Trophoblast cell (in vitro differentiated cells and primary cell): ENCODE data around the gene BMPR2.
"Not testable (repeated sequence)": the region's sequence is repeated elsewhere in the genome, so short reads cannot be mapped to it uniquely, and the experiment has no call there.

Experiments used
- DNase-seq, 2 donors: peaks; one replicate each; pipeline ENCODE4 v3.0.0-alpha.2; 2016
- H2AFZ ChIP-seq: 2 replicates; pipeline ENCODE4 v1.6.1; 2013; ENCODE audit warnings: low read length, moderate library complexity, mild to moderate bottlenecking; ENCODE audit not compliant: insufficient read depth, poor library complexity
- H2AK5ac ChIP-seq: 2 replicates; pipeline ENCODE4 v1.6.1; 2013; ENCODE audit warnings: mild to moderate bottlenecking, low read length
- H2BK120ac ChIP-seq: 2 replicates; pipeline ENCODE4 v1.6.1; 2013; ENCODE audit warnings: low read length, mild to moderate bottlenecking, moderate library complexity; ENCODE audit not compliant: insufficient read depth, poor library complexity
- H2BK12ac ChIP-seq: 2 replicates; pipeline ENCODE4 v1.6.1; 2013; ENCODE audit warnings: mild to moderate bottlenecking, low read length, moderate library complexity
- H2BK5ac ChIP-seq: 2 replicates; pipeline ENCODE4 v1.6.1; 2013; ENCODE audit warnings: low read length, low read depth, moderate library complexity, mild to moderate bottlenecking; ENCODE audit not compliant: poor library complexity
- H3K14ac ChIP-seq: 2 replicates; pipeline ENCODE4 v1.6.1; 2013; ENCODE audit warnings: mild to moderate bottlenecking, low read length
- H3K18ac ChIP-seq: 2 replicates; pipeline ENCODE4 v1.6.1; 2013; ENCODE audit warnings: mild to moderate bottlenecking, low read length
- H3K23ac ChIP-seq: 2 replicates; pipeline ENCODE4 v1.6.1; 2013; ENCODE audit warnings: low read length
- H3K27ac ChIP-seq: 2 replicates; pipeline ENCODE4 v1.5.1; 2013; ENCODE audit warnings: low read depth, mild to moderate bottlenecking, inconsistent platforms, low read length, moderate library complexity
- H3K27me3 ChIP-seq: 2 replicates; pipeline ENCODE4 v1.6.1; 2013; ENCODE audit warnings: inconsistent platforms, mild to moderate bottlenecking, low read length, moderate library complexity; ENCODE audit not compliant: insufficient read depth
- H3K36me3 ChIP-seq, 2 experiments: 1 replicate in 1 of 2; 2 replicates in 1 of 2; pipeline ENCODE4 v1.6.1; 2013; ENCODE audit warnings: low read length in 2 of 2, mild to moderate bottlenecking in 2 of 2, moderate library complexity in 1 of 2; ENCODE audit not compliant: insufficient read depth in 2 of 2, control insufficient read depth in 1 of 2
- H3K4ac ChIP-seq: 2 replicates; pipeline ENCODE4 v1.6.1; 2013; ENCODE audit warnings: low read depth, mild to moderate bottlenecking, low read length, moderate library complexity
- H3K4me1 ChIP-seq, 2 experiments: 1 replicate in 1 of 2; 2 replicates in 1 of 2; pipeline ENCODE4 v1.6.1; 2013; ENCODE audit warnings: low read length in 2 of 2, mild to moderate bottlenecking in 2 of 2, moderate library complexity in 1 of 2; ENCODE audit not compliant: insufficient read depth in 2 of 2, control insufficient read depth in 1 of 2
- H3K4me2 ChIP-seq: 2 replicates; pipeline ENCODE4 v1.6.1; 2013; ENCODE audit warnings: inconsistent platforms, mild to moderate bottlenecking, low read length, moderate library complexity
- H3K4me3 ChIP-seq: 2 replicates; pipeline ENCODE4 v1.5.1; 2013; ENCODE audit warnings: mild to moderate bottlenecking, low read depth, low read length, inconsistent platforms
- H3K79me1 ChIP-seq: one replicate; pipeline ENCODE4 v1.6.1; 2013; ENCODE audit warnings: low read length
- H3K79me2 ChIP-seq: 2 replicates; pipeline ENCODE4 v1.6.1; 2013; ENCODE audit warnings: low read length, mild to moderate bottlenecking; ENCODE audit not compliant: control insufficient read depth, insufficient read depth, poor library complexity
- H3K9ac ChIP-seq: 2 replicates; pipeline ENCODE4 v1.6.1; 2013; ENCODE audit warnings: mild to moderate bottlenecking, low read length
- H3K9me3 ChIP-seq: 2 replicates; pipeline ENCODE4 v1.6.1; 2013; ENCODE audit warnings: low read depth, mild to moderate bottlenecking, control low read depth, inconsistent platforms, low read length; ENCODE audit not compliant: insufficient read depth
- H4K12ac ChIP-seq: 2 replicates; pipeline ENCODE4 v1.6.1; 2013; ENCODE audit warnings: low read depth, mild to moderate bottlenecking, low read length, moderate library complexity
- H4K8ac ChIP-seq: 2 replicates; pipeline ENCODE4 v1.6.1; 2013; ENCODE audit warnings: low read depth, mild to moderate bottlenecking, low read length, moderate library complexity
- H4K91ac ChIP-seq: one replicate; pipeline ENCODE4 v1.6.1; 2013; ENCODE audit warnings: low read depth, mild to moderate bottlenecking, low read length, moderate library complexity
- WGBS: extraction: QIAGEN DNeasy Blood & Tissue Kit; methylation state at CpG from one replicate; pipeline ENCODE4 v1.1.7; 2013; ENCODE audit warnings: missing lambda C conversion rate; ENCODE audit not compliant: insufficient read length, insufficient coverage; ENCODE audit errors: extremely low coverage; 5-methylcytosine and 5-hydroxymethylcytosine counted together

Gene BMPR2

DNA sequence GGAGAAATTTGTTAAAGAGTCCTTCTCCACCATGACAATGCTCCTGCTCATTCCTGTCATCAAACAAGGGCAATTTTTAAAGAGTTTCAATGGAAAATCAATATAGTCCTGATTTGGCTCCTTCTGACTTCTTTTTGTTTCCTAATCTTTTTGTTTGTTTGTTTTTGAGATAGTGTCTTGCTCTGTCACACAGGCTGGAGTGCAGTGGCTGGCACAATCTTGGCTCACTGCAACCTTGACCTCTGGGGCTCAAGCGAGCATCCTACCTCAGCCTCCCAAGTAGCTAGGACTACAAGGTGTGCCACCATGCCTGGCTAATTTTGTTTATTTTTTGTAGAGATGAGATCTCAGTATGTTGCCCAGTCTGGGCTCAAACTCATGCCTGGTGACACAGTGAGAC lies 58.3 kb downstream of the BMPR2 start:
- no peak for DNase-seq
- H2AK5ac ChIP-seq = no peak overlapping the region
- no peak overlapping the region for H2BK12ac ChIP-seq
- no peaks in the 10 kb centered on the region for H3K79me1 ChIP-seq
- no peak overlapping the region for H3K4me3 ChIP-seq
- no peak overlapping the region for H3K4me2 ChIP-seq
- H4K12ac ChIP-seq = no peak overlapping the region
- no peak overlapping the region for H2BK120ac ChIP-seq
- H3K14ac ChIP-seq = no peak overlapping the region
- H3K4ac ChIP-seq = peak overlapping the region; percentile 13
- no CpG with 5 or more reads among the region's 1 CpG for WGBS
- no peak overlapping the region for H4K8ac ChIP-seq
- H4K91ac ChIP-seq = no peak overlapping the region
- peaks cover 0 to 2% of the 10 kb centered on the region in 2 experiments for H3K36me3 ChIP-seq
- H2BK5ac ChIP-seq = no peak overlapping the region
- H3K79me2 ChIP-seq = peaks cover 4% of the 10 kb centered on the region
- no peaks in the 10 kb centered on the region for H3K9me3 ChIP-seq
- H3K4me1 ChIP-seq = no peaks in the 10 kb centered on the region
- no peak overlapping the region for H3K18ac ChIP-seq
- H3K27me3 ChIP-seq = no peaks in the 10 kb centered on the region
- no peak overlapping the region for H2AFZ ChIP-seq
- H3K23ac ChIP-seq = no peak overlapping the region
- no peak overlapping the region for H3K27ac ChIP-seq
- no peak overlapping the region for H3K9ac ChIP-seq

DNA sequence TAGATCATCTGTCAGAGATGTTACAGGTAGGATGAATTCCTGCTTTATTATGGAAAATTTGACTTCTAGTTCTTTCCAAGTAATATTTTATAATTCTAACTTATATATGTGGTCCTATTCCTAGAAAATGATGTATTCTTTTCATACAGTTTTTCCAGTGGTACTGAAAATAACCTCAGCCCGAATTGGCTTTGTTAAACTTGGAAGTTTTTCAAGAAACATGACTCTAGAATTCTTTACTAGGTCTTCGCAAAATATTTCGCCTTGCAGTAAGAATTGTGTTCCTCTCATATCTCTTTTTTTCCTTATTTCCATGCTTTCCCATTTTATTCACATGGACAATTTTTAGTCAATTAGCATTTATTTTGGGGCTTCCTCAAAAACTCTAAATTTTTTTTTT lies 60.5 kb downstream of the BMPR2 start:
- H3K27me3 ChIP-seq = no peaks in the 10 kb centered on the region
- no peak overlapping the region for H2BK5ac ChIP-seq
- peaks cover 8% of the 10 kb centered on the region for H3K79me2 ChIP-seq
- no peaks in the 10 kb centered on the region for H3K79me1 ChIP-seq
- no peak overlapping the region for H3K4me2 ChIP-seq
- H3K9me3 ChIP-seq = no peaks in the 10 kb centered on the region
- H2BK120ac ChIP-seq = no peak overlapping the region
- H2AFZ ChIP-seq = no peak overlapping the region
- no peak overlapping the region for H2AK5ac ChIP-seq
- H4K12ac ChIP-seq = no peak overlapping the region
- H3K4me1 ChIP-seq = no peaks in the 10 kb centered on the region
- H3K9ac ChIP-seq = no peak overlapping the region
- no peak overlapping the region for H3K27ac ChIP-seq
- H3K4me3 ChIP-seq = no peak overlapping the region
- H3K4ac ChIP-seq = no peak overlapping the region
- no peak overlapping the region for H3K14ac ChIP-seq
- H4K8ac ChIP-seq = no peak overlapping the region
- no peak overlapping the region for H3K23ac ChIP-seq
- no peak overlapping the region for H3K18ac ChIP-seq
- H2BK12ac ChIP-seq = no peak overlapping the region
- H4K91ac ChIP-seq = no peak overlapping the region
- no CpG with 5 or more reads among the region's 3 CpGs for WGBS
- peaks cover 0 to 2% of the 10 kb centered on the region in 2 experiments for H3K36me3 ChIP-seq
- DNase-seq = no peak

DNA sequence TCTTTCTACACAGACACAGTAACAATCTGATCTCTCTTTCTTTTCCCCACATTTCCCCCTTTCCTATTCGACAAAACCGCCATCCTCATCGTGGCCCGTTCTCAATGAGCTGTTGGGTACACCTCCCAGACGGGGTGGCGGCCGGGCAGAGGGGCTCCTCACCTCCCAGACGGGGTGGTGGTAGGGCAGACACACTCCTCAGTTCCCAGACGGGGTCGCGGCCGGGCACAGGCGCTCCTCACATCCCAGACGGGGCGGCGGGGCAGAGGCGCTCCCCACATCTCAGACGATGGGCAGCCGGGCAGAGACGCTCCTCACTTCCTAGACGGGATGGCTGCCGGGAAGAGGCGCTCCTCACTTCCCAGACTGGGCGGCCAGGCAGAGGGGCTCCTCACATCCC lies 64.0 kb downstream of the BMPR2 start:
- H3K4ac ChIP-seq = peak overlapping the region; percentile 75
- not testable (repeated sequence) for H4K91ac ChIP-seq, H3K9ac ChIP-seq, H3K79me2 ChIP-seq, H2BK5ac ChIP-seq, H3K4me3 ChIP-seq, H2AFZ ChIP-seq, H3K9me3 ChIP-seq, H3K27ac ChIP-seq, H2BK12ac ChIP-seq, H4K12ac ChIP-seq, H3K18ac ChIP-seq, H3K4me2 ChIP-seq, H3K27me3 ChIP-seq, H4K8ac ChIP-seq, H3K14ac ChIP-seq, H3K79me1 ChIP-seq, H3K36me3 ChIP-seq, H3K4me1 ChIP-seq, H2AK5ac ChIP-seq, H2BK120ac ChIP-seq, DNase-seq, H3K23ac ChIP-seq
- WGBS = no CpG with 5 or more reads among the region's 24 CpGs

DNA sequence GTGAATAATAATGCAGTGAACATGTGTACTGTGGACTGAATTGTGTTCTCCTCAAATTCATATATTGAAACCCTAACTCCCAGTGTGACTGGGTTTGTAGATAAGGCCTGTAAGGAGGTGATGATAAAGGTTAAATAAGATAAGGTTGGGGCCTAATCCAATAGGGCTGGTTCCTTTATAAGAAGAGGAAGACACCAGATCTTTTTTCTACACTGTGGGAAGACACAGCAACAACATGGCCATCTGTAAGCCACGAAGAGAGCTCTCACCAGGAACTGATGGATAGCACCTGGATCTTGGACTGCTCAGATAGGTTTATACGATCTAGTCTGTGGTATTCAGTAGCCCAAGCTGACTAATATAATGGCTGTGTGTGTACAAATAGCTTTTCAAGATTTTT lies 66.8 kb downstream of the BMPR2 start:
- no peak overlapping the region for H3K14ac ChIP-seq

More for the DNA sequence above, 66.8 kb downstream of the BMPR2 start:
- Histone ChIP-seq H3K27me3 (no peaks in the 10 kb centered on the region), H3K4me3 (no peak overlapping the region), H3K9ac (no peak overlapping the region), H3K4me2 (no peak overlapping the region), H4K12ac (no peak overlapping the region), H3K79me2 (peaks cover 6% of the 10 kb centered on the region), H3K18ac (no peak overlapping the region), H3K79me1 (no peaks in the 10 kb centered on the region), H3K9me3 (no peaks in the 10 kb centered on the region), H3K4ac (peak overlapping the region; percentile 6), H3K23ac (no peak overlapping the region), H2AK5ac (no peak overlapping the region), H2BK120ac (no peak overlapping the region), H3K4me1 (no peaks in the 10 kb centered on the region), H3K27ac (no peak overlapping the region), H4K8ac (no peak overlapping the region), H3K36me3 (peaks cover 0 to 3% of the 10 kb centered on the region in 2 experiments), H2BK5ac (no peak overlapping the region), H2AFZ (no peak overlapping the region), H2BK12ac (no peak overlapping the region), H4K91ac (no peak overlapping the region)
- no CpG with 5 or more reads among the region's 2 CpGs for WGBS
- DNase-seq = no peak
